ENCODE measurements around the gene HECTD2.

DNA sequence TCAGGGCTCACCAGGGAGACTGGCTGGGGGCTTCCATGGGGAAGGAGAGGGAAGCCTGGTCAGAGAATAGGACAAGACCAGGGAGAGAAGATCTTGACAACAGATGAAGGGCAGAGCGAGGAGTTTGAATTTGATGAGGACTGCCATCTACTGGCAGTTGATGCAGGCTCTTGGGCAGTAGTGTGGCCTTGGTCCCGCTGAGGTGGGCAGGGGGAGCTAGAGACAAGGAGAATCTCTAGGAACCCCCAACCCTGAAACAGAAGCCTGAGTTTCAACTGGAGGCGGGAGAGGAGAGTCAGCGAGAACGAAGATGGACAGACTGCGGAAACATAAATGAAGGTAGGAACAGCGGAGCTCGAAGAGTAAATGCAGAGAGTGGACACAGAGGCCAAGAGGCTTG is 141.7 kb downstream of the HECTD2 start:
- TF ChIP-seq, protein P1, sequence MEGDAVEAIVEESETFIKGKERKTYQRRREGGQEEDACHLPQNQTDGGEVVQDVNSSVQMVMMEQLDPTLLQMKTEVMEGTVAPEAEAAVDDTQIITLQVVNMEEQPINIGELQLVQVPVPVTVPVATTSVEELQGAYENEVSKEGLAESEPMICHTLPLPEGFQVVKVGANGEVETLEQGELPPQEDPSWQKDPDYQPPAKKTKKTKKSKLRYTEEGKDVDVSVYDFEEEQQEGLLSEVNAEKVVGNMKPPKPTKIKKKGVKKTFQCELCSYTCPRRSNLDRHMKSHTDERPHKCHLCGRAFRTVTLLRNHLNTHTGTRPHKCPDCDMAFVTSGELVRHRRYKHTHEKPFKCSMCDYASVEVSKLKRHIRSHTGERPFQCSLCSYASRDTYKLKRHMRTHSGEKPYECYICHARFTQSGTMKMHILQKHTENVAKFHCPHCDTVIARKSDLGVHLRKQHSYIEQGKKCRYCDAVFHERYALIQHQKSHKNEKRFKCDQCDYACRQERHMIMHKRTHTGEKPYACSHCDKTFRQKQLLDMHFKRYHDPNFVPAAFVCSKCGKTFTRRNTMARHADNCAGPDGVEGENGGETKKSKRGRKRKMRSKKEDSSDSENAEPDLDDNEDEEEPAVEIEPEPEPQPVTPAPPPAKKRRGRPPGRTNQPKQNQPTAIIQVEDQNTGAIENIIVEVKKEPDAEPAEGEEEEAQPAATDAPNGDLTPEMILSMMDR (IDR thresholded peaks at IDR 0.05): peak in 3 of 4 experiments; percentile 31 to 63 (median 53)
- TF ChIP-seq POLR2AphosphoS5 (IDR thresholded peaks at IDR 0.05): no peak
